K562 (cell line): ENCODE data around the gene IGSF23. TPM values are rescaled to one million over a fixed set of nuclear protein-coding genes. Genes with fewer than 3 reads are reported as not detected.

Experiments used
- AFF4 ChIP-seq: sonication (generic); formaldehyde crosslinking; IDR thresholded peaks from 2 replicates; pipeline ENCODE4 v1.8.0; 2023; ENCODE audit warnings: mild to moderate bottlenecking, missing genetic modification reagents
- C11orf30 ChIP-seq: fragments of 450-650 bp; IDR thresholded peaks from 2 replicates; pipeline ENCODE4 v1.6.1; 2016; ENCODE audit warnings: low read depth, mild to moderate bottlenecking
- CEBPB ChIP-seq: fragments of 450-650 bp; IDR thresholded peaks from 2 replicates; pipeline ENCODE4 v1.6.1; 2016; ENCODE audit warnings: missing genetic modification characterization, missing compliant biosample characterization
- CREM ChIP-seq: IDR thresholded peaks from 2 replicates; pipeline ENCODE4 v1.6.1; 2014; ENCODE audit warnings: antibody characterized with exemption, low read depth
- JUND ChIP-seq, 2 experiments: IDR thresholded peaks; 2 replicates in 1 of 2; 3 replicates in 1 of 2; pipeline ENCODE4 v1.6.1; 2011; ENCODE audit warnings: borderline replicate concordance in 2 of 2, low read depth in 2 of 2, low read length in 2 of 2, improper control_type of control experiment in 1 of 2, missing biosample characterization in 1 of 2, missing genetic modification characterization in 1 of 2, missing genetic modification reagents in 1 of 2
- KLF13 ChIP-seq: fragments of 450-650 bp; IDR thresholded peaks from 2 replicates; pipeline ENCODE4 v1.6.1; 2016; ENCODE audit warnings: missing genetic modification characterization, low read depth, mild to moderate bottlenecking, missing compliant biosample characterization, moderate library complexity, borderline replicate concordance
- NFATC3 ChIP-seq: fragments of 450-650 bp; IDR thresholded peaks from 2 replicates; pipeline ENCODE4 v1.6.1; 2017; ENCODE audit warnings: mild to moderate bottlenecking
- PRPF4 ChIP-seq: fragments of 200-400 bp; formaldehyde crosslinking; IDR thresholded peaks from one replicate; pipeline ENCODE4 v1.6.1; 2017; ENCODE audit warnings: low read length, low read depth, mild to moderate bottlenecking; ENCODE audit not compliant: insufficient read depth, poor library complexity, severe bottlenecking
- RBBP5 ChIP-seq: fragments of 200-600 bp; sonication (generic); IDR thresholded peaks from 2 replicates; pipeline ENCODE4 v1.6.1; 2012; ENCODE audit warnings: borderline replicate concordance, mild to moderate bottlenecking, low read length, control low read depth, inconsistent platforms; ENCODE audit not compliant: insufficient read depth, poor library complexity, severe bottlenecking
- SAFB2 ChIP-seq: fragments of 200-400 bp; formaldehyde crosslinking; IDR thresholded peaks from 2 replicates; pipeline ENCODE4 v1.6.1; 2018; ENCODE audit warnings: borderline replicate concordance, low read length, low read depth, moderate library complexity; ENCODE audit not compliant: severe bottlenecking
- SMAD4 ChIP-seq: fragments of 250-450 bp; sonication (Bioruptor Pico); conservative IDR thresholded peaks from 2 replicates; pipeline ENCODE4 v1.8.0; 2021; ENCODE audit warnings: inconsistent platforms, mild to moderate bottlenecking, moderate library complexity
- STAT5B ChIP-seq: fragments of 250-450 bp; sonication (Bioruptor Pico); IDR thresholded peaks from 2 replicates; pipeline ENCODE4 v1.8.0; 2021; ENCODE audit warnings: mild to moderate bottlenecking, inconsistent platforms
- TEAD1 ChIP-seq, 2 experiments: fragments of 450-650 bp in 1 of 2; sonication (generic) in 1 of 2; formaldehyde crosslinking; IDR thresholded peaks; 2 replicates each; pipeline versions ENCODE4 v1.4.0 to v1.8.0; 2020 to 2022; ENCODE audit warnings: mild to moderate bottlenecking in 2 of 2, missing genetic modification reagents in 1 of 2
- TEAD2 ChIP-seq: fragments of 450-650 bp; IDR thresholded peaks from 2 replicates; pipeline ENCODE4 v1.6.1; 2016; ENCODE audit warnings: missing genetic modification characterization, control low read depth, missing compliant biosample characterization
- TOE1 ChIP-seq, 2 experiments: fragments of 450-650 bp in 1 of 2; sonication (generic) in 1 of 2; formaldehyde crosslinking in 1 of 2; IDR thresholded peaks; 2 replicates each; pipeline versions ENCODE4 v1.7.1 to v1.8.0; 2016 to 2022; ENCODE audit warnings: borderline replicate concordance in 2 of 2, mild to moderate bottlenecking in 2 of 2, antibody characterized with exemption in 1 of 2, inconsistent platforms in 1 of 2, low read depth in 1 of 2, missing genetic modification reagents in 1 of 2, moderate library complexity in 1 of 2
- USF2 ChIP-seq: sonication (generic); formaldehyde crosslinking; IDR thresholded peaks from 2 replicates; pipeline ENCODE4 v1.5.0; 2020; ENCODE audit warnings: missing genetic modification reagents
- ZNF668 ChIP-seq: fragments of 250-450 bp; sonication (Bioruptor Pico); IDR thresholded peaks from 2 replicates; pipeline ENCODE4 v1.8.0; 2022; ENCODE audit warnings: mild to moderate bottlenecking, inconsistent platforms
- polyA plus RNA-seq, 8 experiments: library from polyadenylated mRNA; depleted of rRNA in 4 of 8; stranded (reverse) in 5 of 8; unstranded in 3 of 8; fragments of >200 nt; fragmentation: Nextera tagmentation in 2 of 8; fragmentation: Illumina TruSeq in 1 of 8; extraction: Ambion mirVana in 2 of 8; extraction: Trizol in 1 of 8; gene quantifications; 2 replicates each; pipeline versions ENCODE4 v1.2.1 to v1.2.3, GENCODE V29; 2011 to 2014; ENCODE audit warnings: inconsistent platforms in 1 of 8, missing spikeins in 1 of 8
- total RNA-seq, 7 experiments: library from RNA; depleted of rRNA in 6 of 7; stranded (reverse); fragments of >200 nt in 6 of 7; fragmentation: Illumina TruSeq in 2 of 7; extraction: Trizol in 2 of 7; gene quantifications; 2 replicates each; pipeline versions ENCODE4 v1.2.1 to v1.2.3, GENCODE V29; 2011 to 2021; ENCODE audit warnings: low replicate concordance in 1 of 7

IGSF23 gene
- total and polyA plus RNA-seq, 9 of the 15 experiments (the other 6 are each of a cell fraction or from before 2014, with no cell fraction given): not detected

GRCh38 chr19:44677019-44677811 lies 63.9 kb downstream of the IGSF23 start (continued):
- TF ChIP-seq CREM: no peak
- TF ChIP-seq TEAD1 (CRISPR knock-in tag; IDR thresholded peaks at IDR 0.05): peak; percentile 57 to 94; a peak in 3 of 4 replicates
- TF ChIP-seq ZNF668 (CRISPR knock-in tag): no peak
- TF ChIP-seq NFATC3: no peak
- peak; percentile 82 for TF ChIP-seq TEAD2 (tag)
- TF ChIP-seq C11orf30: no peak
- peak; percentile 91 for TF ChIP-seq JUND (IDR thresholded peaks at IDR 0.05; ENCODE audit: borderline replicate concordance, low read depth, low read length)
- TF ChIP-seq JUND (tag; IDR thresholded peaks at IDR 0.05; ENCODE audit: borderline replicate concordance, low read depth, low read length): peak; percentile 96
- TF ChIP-seq USF2 (CRISPR knock-in tag): peak; percentile 76
- no peak for TF ChIP-seq SMAD4
- peak; percentile 91 for TF ChIP-seq CEBPB
- no peak for TF ChIP-seq PRPF4
- no peak for TF ChIP-seq AFF4
- TF ChIP-seq RBBP5: no peak
- TF ChIP-seq KLF13 (tag): no peak
- no peak for TF ChIP-seq STAT5B
- no peak for TF ChIP-seq SAFB2
- TF ChIP-seq TOE1 (IDR thresholded peaks at IDR 0.05; ENCODE audit: borderline replicate concordance): peak; percentile 96
- no peak for TF ChIP-seq TOE1 (CRISPR knock-in tag; IDR thresholded peaks at IDR 0.05; ENCODE audit: borderline replicate concordance, low read depth)
